ENCODE results near the gene OSBPL9. TPM values are rescaled to one million over a fixed set of nuclear protein-coding genes. Genes with fewer than 3 reads are reported as not detected.

Gene OSBPL9
- total RNA-seq, 4 donors from 2014 or later: 65.8 to 206 (median 136) TPM

DNA sequence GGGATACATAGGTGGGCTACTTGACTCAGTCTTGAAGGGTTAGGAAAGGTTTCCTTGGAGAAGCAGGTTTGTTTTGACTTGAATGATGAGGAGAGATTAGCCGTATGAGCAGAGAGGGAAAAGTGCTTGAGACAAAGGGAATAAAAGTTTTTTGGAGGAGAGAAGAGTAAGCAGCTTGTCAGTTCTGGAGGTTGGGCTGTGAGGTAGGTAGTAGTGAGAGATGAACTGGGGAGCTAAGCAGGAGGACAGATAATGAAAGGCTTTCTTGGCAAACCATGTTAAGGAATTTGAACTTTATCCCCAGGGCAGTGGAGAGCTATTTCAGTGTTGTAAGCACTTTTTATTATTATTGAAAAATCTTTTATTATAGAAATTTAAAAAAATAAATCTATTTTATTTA lies 3.6 kb downstream of the OSBPL9 start:
- in situ Hi-C loops (cut with MboI; ENCODE audit: low sequenced_read_pairs in 4 of 4): loop anchor here in 1 of 4 donors (10.0 kb wide), 1 partner anchor 154 kb away; no protein-coding TSS in a partner anchor

DNA sequence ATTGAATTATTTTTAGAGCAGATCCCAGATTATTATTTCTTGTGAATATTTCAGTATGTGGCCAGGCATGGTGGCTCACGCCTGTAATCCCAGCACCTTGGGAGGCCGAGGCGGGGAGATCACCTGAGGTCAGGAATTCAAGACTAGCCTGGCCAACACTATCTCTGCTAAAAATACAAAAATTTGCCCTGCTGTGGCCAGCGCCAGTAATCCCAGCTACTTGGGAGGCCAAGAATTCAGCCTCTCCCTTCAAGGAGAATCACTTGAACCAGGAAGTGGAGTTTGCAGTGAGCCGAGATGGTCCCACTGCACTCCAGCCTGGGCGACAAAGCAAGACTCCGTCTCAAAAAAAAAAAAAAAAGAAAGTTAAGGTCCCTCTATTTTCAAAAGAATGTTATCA lies 4.3 kb downstream of the OSBPL9 start:
- Histone ChIP-seq H3K4me1 (peaks cover 53 to 79% of the 10 kb centered on the region in 2 donors), H3K27ac (peak overlapping the region; percentile 94 to 99 (median 99)), H3K9me3 (no peaks in the 10 kb centered on the region), H3K4me3 (peak overlapping the region; percentile 22 to 99 (median 86)), H3K27me3 (no peaks in the 10 kb centered on the region), H3K36me3 (no peaks in the 10 kb centered on the region)
- DNase-seq: no peak
- in situ Hi-C loops (cut with MboI; ENCODE audit: low sequenced_read_pairs in 4 of 4) (loop anchor here in 1 of 4 donors (10.0 kb wide), 1 partner anchor 154 kb away; no protein-coding TSS in a partner anchor), intact Hi-C loops (cut with DNase I; ENCODE audit: low total_unique reads) (no loop called here)
- no peak for ATAC-seq
- no peak for TF ChIP-seq POLR2A (IDR thresholded peaks at IDR 0.05)
- TF ChIP-seq, protein P1, sequence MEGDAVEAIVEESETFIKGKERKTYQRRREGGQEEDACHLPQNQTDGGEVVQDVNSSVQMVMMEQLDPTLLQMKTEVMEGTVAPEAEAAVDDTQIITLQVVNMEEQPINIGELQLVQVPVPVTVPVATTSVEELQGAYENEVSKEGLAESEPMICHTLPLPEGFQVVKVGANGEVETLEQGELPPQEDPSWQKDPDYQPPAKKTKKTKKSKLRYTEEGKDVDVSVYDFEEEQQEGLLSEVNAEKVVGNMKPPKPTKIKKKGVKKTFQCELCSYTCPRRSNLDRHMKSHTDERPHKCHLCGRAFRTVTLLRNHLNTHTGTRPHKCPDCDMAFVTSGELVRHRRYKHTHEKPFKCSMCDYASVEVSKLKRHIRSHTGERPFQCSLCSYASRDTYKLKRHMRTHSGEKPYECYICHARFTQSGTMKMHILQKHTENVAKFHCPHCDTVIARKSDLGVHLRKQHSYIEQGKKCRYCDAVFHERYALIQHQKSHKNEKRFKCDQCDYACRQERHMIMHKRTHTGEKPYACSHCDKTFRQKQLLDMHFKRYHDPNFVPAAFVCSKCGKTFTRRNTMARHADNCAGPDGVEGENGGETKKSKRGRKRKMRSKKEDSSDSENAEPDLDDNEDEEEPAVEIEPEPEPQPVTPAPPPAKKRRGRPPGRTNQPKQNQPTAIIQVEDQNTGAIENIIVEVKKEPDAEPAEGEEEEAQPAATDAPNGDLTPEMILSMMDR (IDR thresholded peaks at IDR 0.05 in 4 of 5, conservative IDR thresholded peaks at IDR 0.05 in 1 of 5): no peak

More for the DNA sequence above, 3.6 kb downstream of the OSBPL9 start:
- Histone ChIP-seq H3K9me3 (no peaks in the 10 kb centered on the region), H3K4me3 (peak overlapping the region; percentile 79 to 99 (median 94)), H3K27me3 (no peaks in the 10 kb centered on the region), H3K36me3 (no peaks in the 10 kb centered on the region), H3K27ac (peak overlapping the region; percentile 94 to 99 (median 99)), H3K4me1 (peaks cover 53 to 75% of the 10 kb centered on the region in 2 donors)
- ATAC-seq (no peak), DNase-seq (no peak)
- no peak for TF ChIP-seq POLR2A (IDR thresholded peaks at IDR 0.05)
- TF ChIP-seq, protein P1 (IDR thresholded peaks at IDR 0.05 in 4 of 5, conservative IDR thresholded peaks at IDR 0.05 in 1 of 5): no peak
- intact Hi-C loops (cut with DNase I; ENCODE audit: low total_unique reads): no loop called here

DNA sequence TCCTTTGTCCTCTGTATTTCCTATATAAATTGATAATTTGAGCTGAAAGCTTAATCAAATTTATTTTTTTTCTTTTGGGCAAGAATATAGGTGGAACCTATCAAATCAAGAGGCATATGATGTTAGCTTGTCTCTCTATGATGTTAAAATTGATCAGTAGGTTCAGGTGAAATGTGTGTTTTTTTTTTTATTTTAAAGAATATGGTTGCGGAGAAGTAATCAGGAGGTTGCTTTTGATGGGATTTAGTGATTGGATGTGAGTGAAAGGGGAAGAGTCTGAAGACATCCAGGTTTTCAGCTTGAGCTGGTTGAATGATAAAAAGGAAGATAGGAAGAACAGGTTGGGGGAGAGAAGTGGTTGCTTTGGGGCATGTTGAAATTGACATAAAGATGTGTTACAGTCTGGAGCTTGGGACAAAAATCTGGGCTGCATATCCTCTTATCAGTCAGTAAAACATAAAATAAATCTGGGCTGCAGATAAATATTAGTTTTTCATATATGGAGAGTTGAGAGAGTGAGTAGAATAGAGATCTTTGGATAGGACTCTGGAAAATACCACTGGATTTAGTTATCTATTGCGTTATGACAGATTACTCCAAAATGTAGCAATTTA lies 5.1 kb downstream of the OSBPL9 start:
- intact Hi-C loops (cut with DNase I; ENCODE audit: low total_unique reads): no loop called here
- H3K4me1 ChIP-seq: peaks cover 58 to 74% of the 10 kb centered on the region in 2 donors

DNA sequence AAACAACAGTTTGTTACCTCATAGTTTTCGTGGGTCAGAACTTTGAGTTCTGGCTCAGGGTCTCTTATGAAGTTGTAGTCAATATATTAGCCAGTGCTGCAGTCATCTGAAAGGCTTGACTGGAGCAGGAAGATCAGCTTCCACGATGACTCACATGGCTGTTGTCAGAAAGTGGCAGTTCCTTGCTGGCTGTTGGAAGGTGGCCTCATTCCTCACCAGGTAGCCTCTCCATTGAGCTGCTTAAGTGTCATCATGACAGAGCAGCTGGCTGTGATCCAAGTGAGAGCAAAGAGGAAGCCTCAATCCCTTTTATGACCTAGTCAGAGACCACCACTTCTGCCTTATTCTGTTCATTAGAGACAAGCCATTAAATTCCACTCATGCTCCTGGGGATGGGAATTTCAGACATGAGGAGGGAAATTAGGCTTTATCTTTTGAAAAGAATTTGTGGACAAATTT lies 5.6 kb downstream of the OSBPL9 start:
- peak; percentile 92 for ATAC-seq
- peak; percentile 94 to 95 for DNase-seq
- intact Hi-C loops (cut with DNase I; ENCODE audit: low total_unique reads): no loop called here
- Histone ChIP-seq H3K27ac (peak overlapping the region; percentile 94 to 99 (median 99)), H3K4me1 (peaks cover 62 to 78% of the 10 kb centered on the region in 2 donors), H3K36me3 (no peaks in the 10 kb centered on the region), H3K27me3 (no peaks in the 10 kb centered on the region), H3K9me3 (no peaks in the 10 kb centered on the region), H3K4me3 (peak overlapping the region in 3 of 4 donors; percentile 25 to 92 (median 79))
- peak in 1 of 2 donors; percentile 24 for TF ChIP-seq POLR2A (IDR thresholded peaks at IDR 0.05)
- TF ChIP-seq, protein P1 (IDR thresholded peaks at IDR 0.05 in 4 of 5, conservative IDR thresholded peaks at IDR 0.05 in 1 of 5): no peak
- in situ Hi-C loops (cut with MboI; ENCODE audit: low sequenced_read_pairs in 4 of 4): loop anchor here in 1 of 4 donors (10.0 kb wide), 1 partner anchor 152 kb away; no protein-coding TSS in a partner anchor

More for the DNA sequence above, 5.1 kb downstream of the OSBPL9 start:
- no peak for TF ChIP-seq POLR2A (IDR thresholded peaks at IDR 0.05)
- TF ChIP-seq, protein P1 (IDR thresholded peaks at IDR 0.05 in 4 of 5, conservative IDR thresholded peaks at IDR 0.05 in 1 of 5): no peak
- peak overlapping the region; percentile 10 to 92 (median 46) for H3K4me3 ChIP-seq
- no peaks in the 10 kb centered on the region for H3K36me3 ChIP-seq
- no peaks in the 10 kb centered on the region for H3K9me3 ChIP-seq
- ATAC-seq: peak; percentile 0 to 2
- H3K27ac ChIP-seq: peak overlapping the region; percentile 94 to 99 (median 99)
- no peaks in the 10 kb centered on the region for H3K27me3 ChIP-seq
- in situ Hi-C loops (cut with MboI; ENCODE audit: low sequenced_read_pairs in 4 of 4): loop anchor here in 1 of 4 donors (10.0 kb wide), 1 partner anchor 153 kb away; no protein-coding TSS in a partner anchor
- no peak for DNase-seq
